Ramos (cell line): ENCODE measurements around the gene MAP3K1.
"Not testable (repeated sequence)": the region's sequence is repeated elsewhere in the genome, so short reads cannot be mapped to it uniquely, and the experiment has no call there.

Experiments used
- in situ Hi-C: fragments of 300-500 bp; cut with MboI; formaldehyde crosslinking; loops from one replicate; pipeline ENCODE4 v1.14.3; 2022; ENCODE audit warnings: low sequenced_read_pairs; ENCODE audit not compliant: unreplicated experiment

MAP3K1 gene

GRCh38 chr5:56815658-56816545, 553 bp downstream of the MAP3K1 start:
- in situ Hi-C loops, result no loop called here

GRCh38 chr5:56816546-56817081, 1.3 kb downstream of the MAP3K1 start:
- in situ Hi-C loops, result no loop called here

- in situ Hi-C loops, result no loop called here
These were observed 2.1 kb downstream of the MAP3K1 start for GRCh38 chr5:56817263-56818014.

GRCh38 chr5:56818450-56819037, 3.2 kb downstream of the MAP3K1 start:
- in situ Hi-C loops, result no loop called here

GRCh38 chr5:56819060-56819881, 3.9 kb downstream of the MAP3K1 start:
- in situ Hi-C loops, result no loop called here

- in situ Hi-C loops, result not testable (repeated sequence)
These were observed 6.5 kb downstream of the MAP3K1 start for GRCh38 chr5:56821868-56822267.

GRCh38 chr5:56822981-56823380, 7.6 kb downstream of the MAP3K1 start:
- in situ Hi-C loops, result no loop called here

GRCh38 chr5:56824019-56824418, 8.7 kb downstream of the MAP3K1 start:
- in situ Hi-C loops, result no loop called here

GRCh38 chr5:56825222-56825824, 10.0 kb downstream of the MAP3K1 start:
- in situ Hi-C loops, result no loop called here

- in situ Hi-C loops, result no loop called here
These were observed 11.7 kb downstream of the MAP3K1 start for GRCh38 chr5:56827049-56827448.

- in situ Hi-C loops, result no loop called here
These were observed 12.6 kb downstream of the MAP3K1 start for GRCh38 chr5:56827924-56828323.

- in situ Hi-C loops, result no loop called here
These were observed 14.0 kb downstream of the MAP3K1 start for GRCh38 chr5:56829137-56829908.

GRCh38 chr5:56831773-56832172, 16.4 kb downstream of the MAP3K1 start:
- in situ Hi-C loops, result no loop called here

- in situ Hi-C loops, result no loop called here
These were observed 18.0 kb downstream of the MAP3K1 start for GRCh38 chr5:56833325-56833724.

- in situ Hi-C loops, result loop anchor here (5.0 kb wide), 1 partner anchor 555 kb away; no protein-coding TSS in a partner anchor
These were observed 22.0 kb downstream of the MAP3K1 start for GRCh38 chr5:56837381-56837780.

- in situ Hi-C loops, result loop anchor here (5.0 kb wide), 1 partner anchor 556 kb away; no protein-coding TSS in a partner anchor
These were observed 22.6 kb downstream of the MAP3K1 start for GRCh38 chr5:56837956-56838355.

GRCh38 chr5:56838409-56839039, 23.2 kb downstream of the MAP3K1 start:
- in situ Hi-C loops, result loop anchor here (5.0 kb wide), 1 partner anchor 556 kb away; no protein-coding TSS in a partner anchor

GRCh38 chr5:56839062-56839461, 23.7 kb downstream of the MAP3K1 start:
- in situ Hi-C loops, result loop anchor here (5.0 kb wide), 1 partner anchor 557 kb away; no protein-coding TSS in a partner anchor
